ENCODE results near the gene OR2L2.
"Not testable (repeated sequence)": the region's sequence is repeated elsewhere in the genome, so short reads cannot be mapped to it uniquely, and the experiment has no call there.

Gene OR2L2, protein sequence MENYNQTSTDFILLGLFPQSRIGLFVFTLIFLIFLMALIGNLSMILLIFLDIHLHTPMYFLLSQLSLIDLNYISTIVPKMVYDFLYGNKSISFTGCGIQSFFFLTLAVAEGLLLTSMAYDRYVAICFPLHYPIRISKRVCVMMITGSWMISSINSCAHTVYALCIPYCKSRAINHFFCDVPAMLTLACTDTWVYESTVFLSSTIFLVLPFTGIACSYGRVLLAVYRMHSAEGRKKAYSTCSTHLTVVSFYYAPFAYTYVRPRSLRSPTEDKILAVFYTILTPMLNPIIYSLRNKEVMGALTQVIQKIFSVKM

DNA sequence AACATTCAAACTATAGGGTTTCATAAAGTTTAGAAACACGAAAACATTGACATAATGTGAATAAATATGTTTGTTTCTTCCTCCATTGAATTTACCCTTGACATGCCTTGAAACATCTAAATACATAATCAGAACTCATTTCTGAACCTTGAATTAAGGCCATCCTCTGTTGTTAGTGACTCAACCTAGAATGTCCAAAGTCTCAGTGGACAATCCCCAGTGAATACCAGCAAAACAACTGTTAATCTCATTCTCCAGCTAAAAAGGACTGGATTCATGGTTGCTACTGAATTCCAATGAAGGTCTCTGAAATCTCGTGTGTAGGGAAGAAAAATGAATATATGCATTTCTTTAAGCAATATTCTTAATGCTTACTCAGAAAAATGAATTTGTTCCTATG is at the start of gene OR2L2:
TSS of gene OR2L2 (plus strand) at position 301 of the 400 bp plus-strand sequence. CDS start 8,198 bp downstream, outside the sequence.
- FAIRE-seq = no peak

DNA sequence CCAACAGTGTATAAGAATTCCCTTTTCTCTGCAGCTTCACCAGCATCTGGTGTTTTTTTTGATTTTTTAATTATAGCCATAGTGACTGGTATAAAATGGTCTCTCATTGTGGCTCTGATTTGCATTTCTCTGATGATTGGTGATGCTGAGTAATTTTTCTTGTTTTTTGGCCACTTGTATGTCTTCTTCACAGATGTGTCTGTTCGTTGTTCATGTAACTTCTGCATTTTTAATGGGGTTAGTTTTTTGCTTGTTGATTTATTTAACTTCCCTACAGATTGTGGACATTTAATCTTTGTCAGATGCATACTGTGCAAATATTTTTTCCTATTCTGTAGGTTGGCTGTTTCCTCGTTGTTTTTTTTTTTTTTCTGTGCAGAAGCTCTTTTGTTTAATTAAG is 36.9 kb upstream of the OR2L2 start:
- no peak for FAIRE-seq

DNA sequence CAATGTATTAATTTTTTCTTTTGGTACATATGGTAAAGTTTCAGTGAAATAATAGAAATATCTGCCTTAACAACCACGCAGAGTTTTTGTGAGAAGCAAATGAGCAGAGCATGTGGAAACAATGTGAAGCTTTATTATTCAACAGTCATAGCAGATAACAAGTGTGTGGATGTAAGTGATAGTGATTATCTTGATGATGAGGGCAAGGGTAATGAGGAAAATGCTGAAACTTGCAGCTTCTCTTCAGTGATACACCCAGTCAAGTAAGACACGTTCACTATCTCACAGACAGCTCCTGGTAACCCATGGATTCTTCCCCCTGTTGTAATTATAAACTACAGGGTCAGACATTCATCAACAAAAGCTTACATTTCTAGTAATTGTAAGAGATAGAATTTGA is 31.1 kb upstream of the OR2L2 start:
- no peak for FAIRE-seq

DNA sequence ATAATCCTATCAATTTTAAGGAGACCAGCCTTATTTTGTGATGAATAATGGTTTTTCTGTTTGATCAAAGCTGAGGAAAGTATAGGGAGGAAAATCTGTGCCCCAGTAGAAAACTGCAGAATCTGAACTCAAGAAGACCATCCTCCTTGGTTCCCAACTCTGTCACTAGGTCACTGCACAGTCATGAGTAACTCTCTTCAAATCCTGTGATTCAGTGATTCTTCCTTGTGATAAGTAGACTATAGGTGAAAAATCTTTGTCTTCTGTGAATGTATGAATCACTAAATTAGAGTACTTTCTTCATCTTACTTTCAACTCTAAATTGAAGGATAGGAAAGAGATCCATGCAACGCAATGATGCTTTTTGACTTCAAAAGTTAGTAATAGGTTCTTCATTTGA is 29.7 kb upstream of the OR2L2 start:
- FAIRE-seq = no peak

DNA sequence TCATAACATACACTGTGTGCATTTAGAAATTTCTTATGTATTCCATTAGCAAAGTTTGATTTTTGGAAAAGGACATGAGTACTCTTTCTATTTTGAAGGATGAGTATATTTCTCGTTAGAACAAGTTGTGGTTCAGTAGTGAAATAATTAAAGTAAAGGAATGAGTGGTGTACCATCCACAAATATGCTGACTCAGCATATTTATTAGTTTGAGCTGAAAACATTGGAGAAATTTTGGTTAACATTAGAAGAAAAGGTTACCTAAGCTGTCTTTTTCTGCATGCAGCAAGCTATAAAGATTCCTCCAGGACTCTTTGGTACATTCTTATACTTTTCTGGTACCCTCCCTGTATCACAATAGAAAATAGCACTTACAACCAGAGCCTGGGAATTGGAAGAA is 22.1 kb upstream of the OR2L2 start:
- FAIRE-seq = no peak

DNA sequence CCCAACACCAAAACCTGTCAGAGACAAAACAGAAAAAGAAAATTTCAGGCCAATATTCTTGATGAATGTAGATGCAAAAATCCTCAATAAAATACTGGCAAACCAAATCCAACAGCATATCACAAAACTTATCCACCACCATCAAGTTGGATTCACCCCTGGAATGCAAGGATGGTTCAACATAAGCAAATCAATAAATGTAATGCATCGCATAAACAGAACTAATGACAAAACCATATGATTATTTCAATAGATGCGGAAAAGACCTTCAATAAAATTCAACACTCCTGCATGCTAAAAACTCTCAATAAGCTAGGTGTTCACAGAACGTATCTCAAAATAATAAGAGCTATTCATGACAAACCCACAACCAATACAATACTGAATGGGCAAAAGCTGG is 20.2 kb upstream of the OR2L2 start:
- no peak for FAIRE-seq

DNA sequence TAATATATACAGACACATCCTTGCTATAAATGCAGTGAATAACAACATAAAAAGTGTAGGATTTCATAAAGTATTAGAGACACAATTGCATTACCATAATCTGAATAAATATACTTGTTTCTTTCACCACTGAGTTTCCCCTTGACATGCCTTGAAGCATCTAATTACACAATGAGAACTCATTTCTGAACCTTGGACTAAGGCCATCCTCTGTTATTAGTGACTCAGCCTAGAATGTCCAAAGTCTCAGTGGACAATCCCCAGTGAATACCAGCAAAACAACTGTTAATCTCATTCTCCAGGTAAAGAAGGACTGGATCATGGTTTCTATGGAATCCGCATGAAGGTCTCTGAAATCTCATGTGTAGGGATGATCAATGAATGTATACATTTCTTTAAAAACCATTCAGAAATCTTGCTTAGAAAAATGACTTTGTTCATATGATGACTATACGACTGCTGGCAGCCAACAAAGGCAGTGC is 16.6 kb upstream of the OR2L2 start, which contains the start of gene OR2L5:
TSS of gene OR2L5 (plus strand) at position 432 of the 482 bp plus-strand sequence. CDS start 8,288 bp downstream, outside the sequence.
- no peak for FAIRE-seq

DNA sequence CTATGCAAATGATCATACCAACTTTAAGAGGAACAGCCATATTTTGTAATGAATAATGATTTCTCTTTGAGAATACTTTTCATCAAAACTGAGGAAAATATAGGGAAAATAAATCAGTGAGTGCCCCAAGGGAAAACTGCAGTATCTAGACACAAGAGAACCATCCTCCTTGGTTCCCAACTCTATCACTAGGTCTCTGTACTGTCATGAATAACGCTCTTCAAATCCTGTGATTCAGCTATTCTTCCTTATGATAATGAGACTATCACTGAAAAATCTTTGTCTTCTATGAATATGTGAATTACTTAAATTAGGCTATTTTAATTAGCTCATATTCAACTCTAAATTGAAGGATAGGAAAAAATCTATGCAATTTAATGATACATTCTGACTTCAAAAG is 14.1 kb upstream of the OR2L2 start:
- FAIRE-seq = no peak

DNA sequence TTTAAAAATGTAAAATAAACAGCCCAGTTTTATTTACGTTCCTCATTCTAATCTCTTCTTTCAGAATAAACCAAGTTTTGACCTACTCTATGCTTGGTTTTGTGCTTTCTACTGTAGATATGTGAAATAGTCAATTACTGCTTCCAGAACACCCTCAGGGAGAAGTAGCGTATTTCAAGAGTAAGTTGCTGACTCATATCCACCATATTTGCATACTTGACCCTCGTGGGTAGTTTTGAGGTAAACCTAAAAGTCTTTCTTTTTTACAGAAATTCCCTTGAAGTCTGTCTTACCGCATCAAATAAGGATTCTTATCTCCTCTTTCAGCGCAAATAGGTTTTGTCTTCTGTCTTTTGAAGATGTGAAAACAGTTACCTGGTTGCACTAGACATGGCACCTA is 15.3 kb downstream of the OR2L2 start:
- no peak for FAIRE-seq

DNA sequence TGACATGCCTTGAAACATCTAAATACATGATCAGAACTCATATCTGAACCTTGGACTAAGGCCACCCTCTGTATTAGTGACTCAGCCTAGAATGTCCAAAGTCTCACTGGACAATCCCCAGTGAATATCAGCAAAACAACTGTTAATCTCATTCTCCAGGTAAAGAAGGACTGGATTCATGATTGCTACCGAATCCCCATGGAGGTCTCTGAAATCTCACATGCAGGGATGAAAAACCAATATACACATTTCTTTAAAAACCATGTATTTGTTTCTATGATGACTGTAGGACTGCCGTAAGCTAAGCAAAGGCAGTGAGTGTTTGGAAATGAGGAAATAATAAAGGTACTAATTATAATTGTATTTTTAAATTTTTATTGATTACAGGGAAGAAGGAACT is 16.7 kb downstream of the OR2L2 start, which contains the start of gene OR2L3:
TSS of gene OR2L3 (plus strand) at position 301 of the 400 bp plus-strand sequence. CDS start 13,846 bp downstream, outside the sequence.
- no peak for FAIRE-seq

DNA sequence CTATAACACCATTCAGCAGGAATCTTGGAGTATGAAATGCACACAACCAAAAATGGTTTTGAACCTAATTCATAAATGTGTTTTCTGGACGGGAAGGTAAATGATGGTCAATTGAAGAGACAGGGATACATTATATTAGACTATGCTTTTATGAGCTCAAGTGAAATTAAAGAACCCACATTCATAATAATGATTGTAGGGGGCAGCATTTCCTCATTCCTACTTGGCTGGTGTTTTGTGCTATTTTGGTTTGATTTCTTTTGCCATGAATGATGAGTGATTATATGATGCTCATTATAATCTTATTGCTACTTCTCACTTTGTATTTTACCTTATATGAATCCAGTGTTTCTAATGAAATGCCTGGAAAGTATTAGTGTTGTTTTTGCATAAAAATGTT is 17.1 kb downstream of the OR2L2 start:
- no peak for FAIRE-seq

DNA sequence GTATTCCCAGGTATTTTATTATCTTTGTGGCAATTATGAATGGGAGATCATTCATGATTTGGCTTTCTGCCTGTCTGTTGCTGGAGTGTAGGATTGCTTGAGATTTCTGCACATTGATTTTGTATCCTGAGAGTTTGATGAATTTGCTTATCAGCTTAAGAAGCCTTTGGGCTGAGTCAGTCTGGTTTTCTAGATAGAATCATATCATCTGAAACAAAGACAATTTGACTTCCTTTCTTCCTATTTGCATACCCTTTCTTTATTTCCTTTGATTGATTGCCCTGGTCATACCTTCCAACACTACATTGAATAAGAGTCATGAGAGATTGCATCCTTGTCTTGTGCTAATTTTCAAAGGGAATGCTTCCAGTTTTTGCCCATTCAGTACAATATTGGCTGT is 24.8 kb downstream of the OR2L2 start:
- no peak for FAIRE-seq

DNA sequence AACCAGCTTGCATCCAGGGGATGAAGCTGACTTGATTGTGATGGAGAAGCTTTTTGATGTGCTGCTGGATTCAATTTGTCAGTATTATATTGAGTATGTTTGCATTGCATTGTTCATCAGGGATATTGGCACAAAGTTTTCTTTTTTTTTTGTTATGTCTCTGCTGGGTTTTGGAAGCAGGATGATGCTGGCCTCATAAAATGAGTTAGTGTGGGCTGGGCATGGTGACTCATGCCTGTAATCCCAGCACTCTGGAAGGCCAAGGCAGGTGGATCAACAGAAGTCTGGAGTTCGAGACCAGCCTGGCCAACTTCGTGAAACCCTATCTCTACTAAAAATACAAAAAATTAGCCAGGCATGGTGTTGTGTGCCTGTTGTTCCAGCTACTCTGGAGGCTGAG is 25.4 kb downstream of the OR2L2 start:
- FAIRE-seq = no peak

DNA sequence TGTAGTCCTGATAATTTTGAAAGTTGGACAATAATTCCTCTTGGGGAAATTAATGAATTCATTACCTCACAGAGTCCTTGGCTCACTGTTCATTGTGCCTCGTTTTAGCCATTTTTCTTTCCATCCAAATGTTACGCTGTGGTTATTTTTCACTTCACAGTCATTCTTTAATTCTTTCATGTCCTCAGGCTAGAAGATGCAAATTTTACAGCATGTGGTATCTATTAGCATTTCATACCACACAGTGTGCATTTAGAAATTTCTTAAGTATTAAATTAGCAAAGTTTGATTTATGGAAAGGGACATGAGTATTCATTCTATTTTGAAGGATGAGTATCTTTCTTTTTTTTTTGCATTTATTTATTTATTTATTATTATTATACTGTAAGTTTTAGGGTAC is 35.2 kb downstream of the OR2L2 start:
- FAIRE-seq = no peak

DNA sequence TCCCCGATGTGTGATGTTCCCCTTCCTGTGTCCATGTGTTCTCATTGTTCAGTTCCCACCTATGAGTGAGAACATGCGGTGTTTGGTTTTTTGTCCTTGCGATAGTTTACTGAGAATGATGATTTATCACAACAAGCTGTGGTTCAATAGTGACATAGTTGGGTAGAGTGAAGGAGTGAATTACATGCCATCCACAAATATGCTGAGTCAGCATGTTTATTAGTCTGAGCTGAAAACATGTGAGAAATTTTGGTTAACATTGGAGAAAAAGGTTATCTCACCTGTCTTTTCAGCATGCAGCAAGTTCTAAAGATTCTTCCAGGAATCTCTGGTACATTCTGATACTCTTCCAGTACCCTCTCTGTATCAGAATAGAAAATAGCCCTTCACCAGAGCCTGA is 35.7 kb downstream of the OR2L2 start:
- no peak for FAIRE-seq

DNA sequence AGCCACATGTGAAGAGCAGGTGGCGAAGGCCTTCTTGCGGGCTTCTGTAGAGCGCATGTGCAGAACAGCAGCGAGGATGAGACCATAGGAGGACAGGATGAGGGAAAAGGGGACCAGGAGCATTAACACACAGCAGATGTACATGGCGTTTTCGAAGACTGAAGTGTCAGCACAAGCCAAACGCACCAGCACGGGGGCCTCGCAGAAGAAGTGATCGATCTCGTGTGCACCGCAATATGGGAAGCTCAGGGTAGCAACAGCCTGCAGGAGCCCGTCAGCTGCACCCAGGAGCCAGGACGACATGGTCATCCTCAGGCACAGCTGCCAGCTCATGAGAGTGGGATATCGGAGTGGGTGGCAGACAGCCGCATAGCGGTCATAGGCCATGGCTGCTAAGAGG is 54.0 kb downstream of the OR2L2 start:
- not testable (repeated sequence) for FAIRE-seq
